ENCODE data around the gene KIAA1210.

KIAA1210 gene

GRCh38 chrX:119042996-119043395, 84.6 kb downstream of the KIAA1210 start:
- Histone ChIP-seq H3K79me2 (ENCODE audit: insufficient read depth, low read depth) (no peaks in the 10 kb centered on the region), H3K4me2 (no peak overlapping the region), H3K27me3 (ENCODE audit: insufficient read depth, low read depth) (no peaks in the 10 kb centered on the region), H3K27ac (no peak overlapping the region), H3K36me3 (ENCODE audit: insufficient read depth) (no peaks in the 10 kb centered on the region), H3K4me1 (ENCODE audit: low read depth, poor library complexity, severe bottlenecking) (no peaks in the 10 kb centered on the region), H2AFZ (ENCODE audit: low read depth) (no peak overlapping the region), H4K20me1 (ENCODE audit: insufficient read depth) (no peaks in the 10 kb centered on the region), H3K4me3 (IDR thresholded peaks at IDR 0.05; ENCODE audit: insufficient read depth, low read depth, low read length) (no peak overlapping the region), H3K9ac (no peak overlapping the region)
- no peak for TF ChIP-seq CTCF (conservative IDR thresholded peaks at IDR 0.05; ENCODE audit: low read depth, low read length)

GRCh38 chrX:119042040-119042439, 85.6 kb downstream of the KIAA1210 start:
- no peak overlapping the region for H2AFZ ChIP-seq (ENCODE audit: low read depth)
- H3K4me3 ChIP-seq (IDR thresholded peaks at IDR 0.05; ENCODE audit: insufficient read depth, low read depth, low read length): no peak overlapping the region
- H3K4me2 ChIP-seq: no peak overlapping the region
- H3K36me3 ChIP-seq (ENCODE audit: insufficient read depth): no peaks in the 10 kb centered on the region
- no peaks in the 10 kb centered on the region for H3K4me1 ChIP-seq (ENCODE audit: low read depth, poor library complexity, severe bottlenecking)
- H4K20me1 ChIP-seq (ENCODE audit: insufficient read depth): no peaks in the 10 kb centered on the region
- H3K27me3 ChIP-seq (ENCODE audit: insufficient read depth, low read depth): no peaks in the 10 kb centered on the region
- no peaks in the 10 kb centered on the region for H3K79me2 ChIP-seq (ENCODE audit: insufficient read depth, low read depth)
- no peak overlapping the region for H3K27ac ChIP-seq
- no peak overlapping the region for H3K9ac ChIP-seq
- TF ChIP-seq CTCF (conservative IDR thresholded peaks at IDR 0.05; ENCODE audit: low read depth, low read length): no peak

- Histone ChIP-seq H3K4me3 (IDR thresholded peaks at IDR 0.05; ENCODE audit: insufficient read depth, low read depth, low read length) (no peak overlapping the region), H4K20me1 (ENCODE audit: insufficient read depth) (no peaks in the 10 kb centered on the region), H2AFZ (ENCODE audit: low read depth) (no peak overlapping the region), H3K4me2 (no peak overlapping the region), H3K27ac (no peak overlapping the region), H3K79me2 (ENCODE audit: insufficient read depth, low read depth) (no peaks in the 10 kb centered on the region), H3K4me1 (ENCODE audit: low read depth, poor library complexity, severe bottlenecking) (no peaks in the 10 kb centered on the region), H3K27me3 (ENCODE audit: insufficient read depth, low read depth) (no peaks in the 10 kb centered on the region), H3K9ac (no peak overlapping the region), H3K36me3 (ENCODE audit: insufficient read depth) (no peaks in the 10 kb centered on the region)
- no peak for TF ChIP-seq CTCF (conservative IDR thresholded peaks at IDR 0.05; ENCODE audit: low read depth, low read length)
These were observed 86.4 kb downstream of the KIAA1210 start for GRCh38 chrX:119041175-119041574.

- no peak for TF ChIP-seq CTCF (conservative IDR thresholded peaks at IDR 0.05; ENCODE audit: low read depth, low read length)
- H2AFZ ChIP-seq (ENCODE audit: low read depth): no peak overlapping the region
- H3K4me3 ChIP-seq (IDR thresholded peaks at IDR 0.05; ENCODE audit: insufficient read depth, low read depth, low read length): no peak overlapping the region
- no peaks in the 10 kb centered on the region for H3K27me3 ChIP-seq (ENCODE audit: insufficient read depth, low read depth)
- H4K20me1 ChIP-seq (ENCODE audit: insufficient read depth): no peaks in the 10 kb centered on the region
- H3K79me2 ChIP-seq (ENCODE audit: insufficient read depth, low read depth): no peaks in the 10 kb centered on the region
- H3K36me3 ChIP-seq (ENCODE audit: insufficient read depth): no peaks in the 10 kb centered on the region
- no peak overlapping the region for H3K9ac ChIP-seq
- no peaks in the 10 kb centered on the region for H3K4me1 ChIP-seq (ENCODE audit: low read depth, poor library complexity, severe bottlenecking)
- no peak overlapping the region for H3K27ac ChIP-seq
- no peak overlapping the region for H3K4me2 ChIP-seq
These were observed 87.2 kb downstream of the KIAA1210 start for GRCh38 chrX:119040432-119040831.
